ENCODE measurements around the gene SNRNP35.

The SNRNP35 gene

GRCh38 chr12:123433615-123434014 lies 24.3 kb upstream of the SNRNP35 start:
- H3K4me1 ChIP-seq (ENCODE audit: control insufficient read depth, insufficient read depth, low read length, poor library complexity, severe bottlenecking), result peaks cover 29% of the 10 kb centered on the region
- no peak for DNase-seq
- H3K9me3 ChIP-seq (ENCODE audit: control insufficient read depth, low read length), result no peaks in the 10 kb centered on the region
- peak overlapping the region; percentile 60 for H3K27ac ChIP-seq (ENCODE audit: insufficient read depth, low read length, poor library complexity, severe bottlenecking)
- peaks cover 4% of the 10 kb centered on the region for H3K36me3 ChIP-seq (ENCODE audit: control insufficient read depth, insufficient read depth, low read length)
- H3K27me3 ChIP-seq (replicated peaks; ENCODE audit: control insufficient read depth, insufficient read depth, low read length, poor library complexity, severe bottlenecking), result no peaks in the 10 kb centered on the region
- peak overlapping the region; percentile 22 for H3K4me3 ChIP-seq (ENCODE audit: insufficient read depth, low read depth, low read length, poor library complexity, severe bottlenecking)

- H3K4me3 ChIP-seq (ENCODE audit: insufficient read depth, low read depth, low read length, poor library complexity, severe bottlenecking), result peak overlapping the region; percentile 84
- DNase-seq, result no peak
- H3K9me3 ChIP-seq (ENCODE audit: control insufficient read depth, low read length), result no peaks in the 10 kb centered on the region
- peaks cover 4% of the 10 kb centered on the region for H3K36me3 ChIP-seq (ENCODE audit: control insufficient read depth, insufficient read depth, low read length)
- H3K27ac ChIP-seq (ENCODE audit: insufficient read depth, low read length, poor library complexity, severe bottlenecking), result peak overlapping the region; percentile 91
- H3K27me3 ChIP-seq (replicated peaks; ENCODE audit: control insufficient read depth, insufficient read depth, low read length, poor library complexity, severe bottlenecking), result no peaks in the 10 kb centered on the region
- peaks cover 29% of the 10 kb centered on the region for H3K4me1 ChIP-seq (ENCODE audit: control insufficient read depth, insufficient read depth, low read length, poor library complexity, severe bottlenecking)
Observed at GRCh38 chr12:123435636-123436016, 22.3 kb upstream of the SNRNP35 start.

GRCh38 chr12:123436017-123436964 lies 21.6 kb upstream of the SNRNP35 start, which contains the start of gene RILPL2:
TSS of gene RILPL2 (minus strand) at chr12:123436684. CDS start at chr12:123436420, 264 bp downstream.
- H3K27ac ChIP-seq (ENCODE audit: insufficient read depth, low read length, poor library complexity, severe bottlenecking), result peak within 1 kb of the TSS; percentile 91
- peak; percentile 90 to 92 (median 92) for DNase-seq
- H3K4me1 ChIP-seq (ENCODE audit: control insufficient read depth, insufficient read depth, low read length, poor library complexity, severe bottlenecking), result peaks cover 29% of the 10 kb centered on the region
- H3K4me3 ChIP-seq (ENCODE audit: insufficient read depth, low read depth, low read length, poor library complexity, severe bottlenecking), result peak within 1 kb of the TSS; percentile 84
- H3K36me3 ChIP-seq (ENCODE audit: control insufficient read depth, insufficient read depth, low read length), result no peaks in the 10 kb centered on the region
- no peaks in the 10 kb centered on the region for H3K9me3 ChIP-seq (ENCODE audit: control insufficient read depth, low read length)
- H3K27me3 ChIP-seq (replicated peaks; ENCODE audit: control insufficient read depth, insufficient read depth, low read length, poor library complexity, severe bottlenecking), result no peaks in the 10 kb centered on the region

GRCh38 chr12:123441523-123442164 lies 16.3 kb upstream of the SNRNP35 start:
- no peaks in the 10 kb centered on the region for H3K36me3 ChIP-seq (ENCODE audit: control insufficient read depth, insufficient read depth, low read length)
- no peaks in the 10 kb centered on the region for H3K27me3 ChIP-seq (replicated peaks; ENCODE audit: control insufficient read depth, insufficient read depth, low read length, poor library complexity, severe bottlenecking)
- no peak for DNase-seq
- H3K9me3 ChIP-seq (ENCODE audit: control insufficient read depth, low read length), result no peaks in the 10 kb centered on the region
- H3K4me1 ChIP-seq (ENCODE audit: control insufficient read depth, insufficient read depth, low read length, poor library complexity, severe bottlenecking), result peaks cover 14% of the 10 kb centered on the region
- H3K27ac ChIP-seq (ENCODE audit: insufficient read depth, low read length, poor library complexity, severe bottlenecking), result no peak overlapping the region
- H3K4me3 ChIP-seq (ENCODE audit: insufficient read depth, low read depth, low read length, poor library complexity, severe bottlenecking), result no peak overlapping the region

- Histone ChIP-seq H3K36me3 (ENCODE audit: control insufficient read depth, insufficient read depth, low read length) (no peaks in the 10 kb centered on the region), H3K27me3 (replicated peaks; ENCODE audit: control insufficient read depth, insufficient read depth, low read length, poor library complexity, severe bottlenecking) (no peaks in the 10 kb centered on the region), H3K27ac (ENCODE audit: insufficient read depth, low read length, poor library complexity, severe bottlenecking) (no peak overlapping the region), H3K4me1 (ENCODE audit: control insufficient read depth, insufficient read depth, low read length, poor library complexity, severe bottlenecking) (peaks cover 14% of the 10 kb centered on the region), H3K9me3 (ENCODE audit: control insufficient read depth, low read length) (no peaks in the 10 kb centered on the region), H3K4me3 (ENCODE audit: insufficient read depth, low read depth, low read length, poor library complexity, severe bottlenecking) (no peak overlapping the region)
- no peak for DNase-seq
Observed at GRCh38 chr12:123442774-123443173, 15.2 kb upstream of the SNRNP35 start.

GRCh38 chr12:123444092-123445026 lies 13.6 kb upstream of the SNRNP35 start:
- Histone ChIP-seq H3K4me3 (ENCODE audit: insufficient read depth, low read depth, low read length, poor library complexity, severe bottlenecking) (no peak overlapping the region), H3K4me1 (ENCODE audit: control insufficient read depth, insufficient read depth, low read length, poor library complexity, severe bottlenecking) (peaks cover 17% of the 10 kb centered on the region), H3K27me3 (replicated peaks; ENCODE audit: control insufficient read depth, insufficient read depth, low read length, poor library complexity, severe bottlenecking) (no peaks in the 10 kb centered on the region), H3K36me3 (ENCODE audit: control insufficient read depth, insufficient read depth, low read length) (no peaks in the 10 kb centered on the region), H3K9me3 (ENCODE audit: control insufficient read depth, low read length) (no peaks in the 10 kb centered on the region), H3K27ac (ENCODE audit: insufficient read depth, low read length, poor library complexity, severe bottlenecking) (no peak overlapping the region)
- DNase-seq, result no peak

- Histone ChIP-seq H3K4me3 (ENCODE audit: insufficient read depth, low read depth, low read length, poor library complexity, severe bottlenecking) (no peak overlapping the region), H3K27ac (ENCODE audit: insufficient read depth, low read length, poor library complexity, severe bottlenecking) (peak overlapping the region; percentile 51), H3K4me1 (ENCODE audit: control insufficient read depth, insufficient read depth, low read length, poor library complexity, severe bottlenecking) (peaks cover 17% of the 10 kb centered on the region), H3K27me3 (replicated peaks; ENCODE audit: control insufficient read depth, insufficient read depth, low read length, poor library complexity, severe bottlenecking) (no peaks in the 10 kb centered on the region), H3K36me3 (ENCODE audit: control insufficient read depth, insufficient read depth, low read length) (no peaks in the 10 kb centered on the region), H3K9me3 (ENCODE audit: control insufficient read depth, low read length) (no peaks in the 10 kb centered on the region)
- no peak for DNase-seq
Observed at GRCh38 chr12:123445388-123446332, 12.3 kb upstream of the SNRNP35 start.

- H3K4me3 ChIP-seq (ENCODE audit: insufficient read depth, low read depth, low read length, poor library complexity, severe bottlenecking), result no peak overlapping the region
- H3K27ac ChIP-seq (ENCODE audit: insufficient read depth, low read length, poor library complexity, severe bottlenecking), result peak overlapping the region; percentile 51
- peaks cover 17% of the 10 kb centered on the region for H3K4me1 ChIP-seq (ENCODE audit: control insufficient read depth, insufficient read depth, low read length, poor library complexity, severe bottlenecking)
- no peaks in the 10 kb centered on the region for H3K9me3 ChIP-seq (ENCODE audit: control insufficient read depth, low read length)
- DNase-seq, result no peak
- H3K27me3 ChIP-seq (replicated peaks; ENCODE audit: control insufficient read depth, insufficient read depth, low read length, poor library complexity, severe bottlenecking), result no peaks in the 10 kb centered on the region
- no peaks in the 10 kb centered on the region for H3K36me3 ChIP-seq (ENCODE audit: control insufficient read depth, insufficient read depth, low read length)
Observed at GRCh38 chr12:123446333-123446713, 11.6 kb upstream of the SNRNP35 start.

- no peak overlapping the region for H3K27ac ChIP-seq (ENCODE audit: insufficient read depth, low read length, poor library complexity, severe bottlenecking)
- no peak for DNase-seq
- H3K4me3 ChIP-seq (ENCODE audit: insufficient read depth, low read depth, low read length, poor library complexity, severe bottlenecking), result no peak overlapping the region
- H3K27me3 ChIP-seq (replicated peaks; ENCODE audit: control insufficient read depth, insufficient read depth, low read length, poor library complexity, severe bottlenecking), result no peaks in the 10 kb centered on the region
- H3K9me3 ChIP-seq (ENCODE audit: control insufficient read depth, low read length), result no peaks in the 10 kb centered on the region
- no peaks in the 10 kb centered on the region for H3K36me3 ChIP-seq (ENCODE audit: control insufficient read depth, insufficient read depth, low read length)
- peaks cover 17% of the 10 kb centered on the region for H3K4me1 ChIP-seq (ENCODE audit: control insufficient read depth, insufficient read depth, low read length, poor library complexity, severe bottlenecking)
Observed at GRCh38 chr12:123449249-123449733, 8.6 kb upstream of the SNRNP35 start.

Measured in effector memory CD4-positive, alpha-beta T cell (primary cell).